Left renal cortex interstitium (tissue), 4 donors: ENCODE measurements around the gene PROC. TPM values are rescaled to one million over a fixed set of nuclear protein-coding genes. Genes with fewer than 3 reads are reported as not detected.
"Not testable (repeated sequence)": the region's sequence is repeated elsewhere in the genome, so short reads cannot be mapped to it uniquely, and the experiment has no call there.

Source experiments
- DNase-seq, 4 donors: peaks; one replicate each; pipeline ENCODE4 v3.0.0-alpha.2; 2013; ENCODE audit warnings: low read depth in 4 of 4, low spot score in 2 of 4, missing footprints in 1 of 4
- polyA plus RNA-seq, 4 donors: library from polyadenylated mRNA; unstranded; fragments of 120-200 nt; gene quantifications; one replicate each; pipeline ENCODE4 v1.2.1, GENCODE V29; 2013; ENCODE audit not compliant: insufficient read length in 4 of 4

PROC gene
- polyA plus RNA-seq, 4 donors, result 1.9 to 8.1 (median 4.4) TPM

GRCh38 chr2:127392828-127393578, 25.2 kb upstream of the PROC start:
- no peak for DNase-seq

- DNase-seq, result no peak
Measured at GRCh38 chr2:127394492-127394891, 23.7 kb upstream of the PROC start.

GRCh38 chr2:127397568-127398238, 20.5 kb upstream of the PROC start:
- no peak for DNase-seq

GRCh38 chr2:127398239-127398590, 20.0 kb upstream of the PROC start:
- DNase-seq, result no peak

GRCh38 chr2:127400533-127400896, 17.7 kb upstream of the PROC start:
- no peak for DNase-seq

- no peak for DNase-seq
Measured at GRCh38 chr2:127400897-127401756, 17.1 kb upstream of the PROC start.

- DNase-seq, result no peak
Measured at GRCh38 chr2:127401757-127402695, 16.2 kb upstream of the PROC start.

GRCh38 chr2:127403460-127403859, 14.8 kb upstream of the PROC start:
- DNase-seq, result no peak

GRCh38 chr2:127404466-127405254, 13.6 kb upstream of the PROC start:
- no peak for DNase-seq

- no peak for DNase-seq
Measured at GRCh38 chr2:127405255-127405610, 13.0 kb upstream of the PROC start.

GRCh38 chr2:127406454-127406853, 11.8 kb upstream of the PROC start:
- DNase-seq, result no peak

GRCh38 chr2:127407091-127407490, 11.1 kb upstream of the PROC start:
- DNase-seq, result no peak

- DNase-seq, result no peak
Measured at GRCh38 chr2:127407661-127408003, 10.6 kb upstream of the PROC start.

- DNase-seq, result peak in 2 of 4 donors; percentile 72 to 82
Measured at GRCh38 chr2:127408004-127408806, 10.0 kb upstream of the PROC start.

- DNase-seq, result no peak
Measured at GRCh38 chr2:127408807-127409099, 9.5 kb upstream of the PROC start.

- not testable (repeated sequence) for DNase-seq
Measured at GRCh38 chr2:127409716-127410115, 8.5 kb upstream of the PROC start.

- DNase-seq, result no peak
Measured at GRCh38 chr2:127410871-127411652, 7.2 kb upstream of the PROC start.

- DNase-seq, result no peak
Measured at GRCh38 chr2:127411653-127412369, 6.4 kb upstream of the PROC start.
